WTC11 (cell line): ENCODE measurements around the gene TMEM97. TPM values are rescaled to one million over a fixed set of nuclear protein-coding genes. Genes with fewer than 3 reads are reported as not detected.

Source experiments
- ATAC-seq: fragments of 200-7000 bp; cut with Tn5 transposase; 2 replicates; pipeline ENCODE4 v1.10.0; 2021; ENCODE audit warnings: mild to moderate bottlenecking, moderate library complexity
- CTCF ChIA-PET: fragments of 300-600 bp; sonication (Branson Sonifier 250); formaldehyde crosslinking; loops from one replicate; lab custom pipeline; 2021; ENCODE audit warnings: antibody characterized with exemption; lab: Charles Lee
- POLR2A ChIA-PET: fragments of 350-600 bp; sonication (Branson Sonifier 250); formaldehyde crosslinking; loops from one replicate; lab custom pipeline; 2021; ENCODE audit warnings: antibody characterized with exemption; lab: Charles Lee
- DNase-seq: peaks from one replicate; pipeline ENCODE4 v3.0.0; 2021; ENCODE audit warnings: low spot score
- H3K27ac Mint-ChIP-seq: 2 replicates; pipeline ENCODE4 v1.8.0; 2021; ENCODE audit warnings: mixed read lengths
- H3K27me3 Mint-ChIP-seq: 2 replicates; pipeline ENCODE4 v1.8.0; 2021; ENCODE audit warnings: low read depth, mild to moderate bottlenecking, moderate library complexity, mixed read lengths
- H3K36me3 Mint-ChIP-seq: 2 replicates; pipeline ENCODE4 v1.8.0; 2021; ENCODE audit warnings: mixed read lengths
- H3K4me1 Mint-ChIP-seq: 2 replicates; pipeline ENCODE4 v1.8.0; 2022; ENCODE audit warnings: mixed read lengths
- H3K4me3 Mint-ChIP-seq: 2 replicates; pipeline ENCODE4 v1.8.0; 2021; ENCODE audit warnings: mild to moderate bottlenecking, moderate library complexity, mixed read lengths
- H3K9me3 Mint-ChIP-seq: 2 replicates; pipeline ENCODE4 v1.8.0; 2021; ENCODE audit warnings: mixed read lengths
- ATF1 ChIP-seq: sonication (generic); formaldehyde crosslinking; IDR thresholded peaks from 2 replicates; pipeline ENCODE4 v1.8.1; 2023; ENCODE audit warnings: mild to moderate bottlenecking, moderate library complexity, missing genetic modification reagents
- ATF2 ChIP-seq: sonication (generic); formaldehyde crosslinking; IDR thresholded peaks from 2 replicates; pipeline ENCODE4 v1.8.1; 2022; ENCODE audit warnings: low read depth, missing genetic modification reagents, borderline replicate concordance
- ATF6 ChIP-seq: sonication (generic); formaldehyde crosslinking; IDR thresholded peaks from 2 replicates; pipeline ENCODE4 v1.8.1; 2023; ENCODE audit warnings: mild to moderate bottlenecking, missing genetic modification reagents
- CBFB ChIP-seq: sonication (generic); formaldehyde crosslinking; IDR thresholded peaks from 2 replicates; pipeline ENCODE4 v1.8.1; 2022; ENCODE audit warnings: mild to moderate bottlenecking, low read depth, missing genetic modification reagents
- E2F1 ChIP-seq: sonication (generic); formaldehyde crosslinking; IDR thresholded peaks from 2 replicates; pipeline ENCODE4 v1.8.0; 2022; ENCODE audit warnings: mild to moderate bottlenecking, missing genetic modification reagents
- FOXP1 ChIP-seq: sonication (generic); formaldehyde crosslinking; IDR thresholded peaks from 2 replicates; pipeline ENCODE4 v1.8.0; 2022; ENCODE audit warnings: missing genetic modification reagents, mild to moderate bottlenecking, moderate library complexity, borderline replicate concordance
- GTF2I ChIP-seq: fragments of 250-450 bp; sonication (Bioruptor Pico); conservative IDR thresholded peaks from 2 replicates; pipeline ENCODE4 v1.4.0; 2021; ENCODE audit warnings: mild to moderate bottlenecking
- JUN ChIP-seq: sonication (generic); formaldehyde crosslinking; IDR thresholded peaks from 2 replicates; pipeline ENCODE4 v1.8.0; 2023; ENCODE audit warnings: mild to moderate bottlenecking, missing genetic modification reagents
- MXD4 ChIP-seq: fragments of 250-450 bp; sonication (Bioruptor Pico); IDR thresholded peaks from 2 replicates; pipeline ENCODE4 v1.8.0; 2021; ENCODE audit warnings: mild to moderate bottlenecking, moderate library complexity, borderline replicate concordance
- PRDM15 ChIP-seq: sonication (generic); formaldehyde crosslinking; IDR thresholded peaks from 2 replicates; pipeline ENCODE4 v1.8.0; 2022; ENCODE audit warnings: missing genetic modification reagents
- RELA ChIP-seq: sonication (generic); formaldehyde crosslinking; IDR thresholded peaks from 2 replicates; pipeline ENCODE4 v1.8.1; 2022; ENCODE audit warnings: missing genetic modification reagents, mild to moderate bottlenecking, borderline replicate concordance
- RORB ChIP-seq: fragments of 250-450 bp; sonication (Bioruptor Pico); IDR thresholded peaks from 2 replicates; pipeline ENCODE4 v1.9.0; 2021; ENCODE audit warnings: mild to moderate bottlenecking
- SP1 ChIP-seq: sonication (generic); formaldehyde crosslinking; conservative IDR thresholded peaks from 2 replicates; pipeline ENCODE4 v1.8.1; 2022; ENCODE audit warnings: missing genetic modification reagents
- TEAD1 ChIP-seq: sonication (generic); formaldehyde crosslinking; IDR thresholded peaks from 2 replicates; pipeline ENCODE4 v1.8.0; 2022; ENCODE audit warnings: mild to moderate bottlenecking, missing genetic modification reagents
- ZNF423 ChIP-seq: fragments of 250-450 bp; sonication (Bioruptor Pico); IDR thresholded peaks from 2 replicates; pipeline ENCODE4 v2.1.2; 2022; ENCODE audit warnings: mild to moderate bottlenecking, moderate library complexity
- ZNF532 ChIP-seq: fragments of 250-450 bp; sonication (Bioruptor Pico); IDR thresholded peaks from 2 replicates; pipeline ENCODE4 v1.9.0; 2021; ENCODE audit warnings: mild to moderate bottlenecking, borderline replicate concordance
- total RNA-seq: library from RNA; stranded (reverse); gene quantifications from 3 replicates; pipeline ENCODE4 v1.2.3, GENCODE V29; 2021

The TMEM97 gene
- total RNA-seq, 1 experiment from 2014 or later: 68.0 TPM

- Mint-ChIP-seq H3K9me3 (no peaks in the 10 kb centered on the region), H3K27ac (no peak overlapping the region), H3K36me3 (no peaks in the 10 kb centered on the region), H3K4me1 (peaks cover 5% of the 10 kb centered on the region; the same call in 1 of the 2 replicates), H3K27me3 (peaks cover 5% of the 10 kb centered on the region; the same call in 1 of the 2 replicates), H3K4me3 (no peak overlapping the region)
- POLR2A ChIA-PET: no interaction called here
- ATAC-seq (no peak), DNase-seq (no peak)
- CTCF ChIA-PET: interaction anchor here (0.5 to 0.8 kb wide), 4 partner anchors 14 to 402 kb away, joined by 3 read pairs; no protein-coding TSS in a partner anchor
- TF ChIP-seq ATF1 (CRISPR knock-in tag) (no peak), CBFB (CRISPR knock-in tag) (no peak), SP1 (no peak), PRDM15 (no peak), ZNF532 (CRISPR knock-in tag) (no peak), ATF6 (no peak), RELA (CRISPR knock-in tag) (no peak)
These were observed 23.1 kb upstream of the TMEM97 start for GRCh38 chr17:28295677-28296578.

- no peak for ATAC-seq
- H3K4me1 Mint-ChIP-seq: peaks cover 5% of the 10 kb centered on the region; the same call in 1 of the 2 replicates
- H3K36me3 Mint-ChIP-seq: no peaks in the 10 kb centered on the region
- peaks cover 5% of the 10 kb centered on the region; the same call in 1 of the 2 replicates for H3K27me3 Mint-ChIP-seq
- H3K4me3 Mint-ChIP-seq: no peak overlapping the region
- no peak for DNase-seq
- H3K9me3 Mint-ChIP-seq: no peaks in the 10 kb centered on the region
- ChIA-PET CTCF (interaction anchor here (0.6 kb wide), 1 partner anchor 16 kb away, joined by 3 read pairs; no protein-coding TSS in a partner anchor), POLR2A (no interaction called here)
- H3K27ac Mint-ChIP-seq: no peak overlapping the region
- no peak for TF ChIP-seq TEAD1 (CRISPR knock-in tag)
- no peak for TF ChIP-seq MXD4 (CRISPR knock-in tag)
- TF ChIP-seq SP1: no peak
- TF ChIP-seq GTF2I: no peak
- no peak for TF ChIP-seq FOXP1 (CRISPR knock-in tag)
- TF ChIP-seq RORB (CRISPR knock-in tag): no peak
- no peak for TF ChIP-seq ATF2 (CRISPR knock-in tag)
- TF ChIP-seq ZNF423: no peak
- no peak for TF ChIP-seq E2F1 (CRISPR knock-in tag)
- no peak for TF ChIP-seq JUN (CRISPR knock-in tag)
- TF ChIP-seq ZNF532 (CRISPR knock-in tag): no peak
These were observed 20.6 kb upstream of the TMEM97 start for GRCh38 chr17:28298449-28298848.
